Breast epithelium (tissue), 4 donors: ENCODE results near the gene TRAF7. TPM values are rescaled to one million over a fixed set of nuclear protein-coding genes. Genes with fewer than 3 reads are reported as not detected.
A peak's percentile ranks its signal among the peaks of the same experiment; 100 is the strongest.
"Not testable (repeated sequence)": the region's sequence is repeated elsewhere in the genome, so short reads cannot be mapped to it uniquely, and the experiment has no call there.

ENCODE experiments used
- DNase-seq, 2 donors: peaks; one replicate each; pipeline ENCODE4 v3.0.0-alpha.2; 2019; ENCODE audit warnings: low spot score in 2 of 2
- H3K27ac ChIP-seq, 2 donors: fragments of 200-600 bp; sonication (generic) in 1 of 2; one replicate each; pipeline ENCODE4 v1.5.1; 2016 to 2019; ENCODE audit warnings: mild to moderate bottlenecking in 1 of 2
- H3K27me3 ChIP-seq, 2 donors: fragments of 200-600 bp; sonication (generic) in 1 of 2; one replicate each; pipeline versions ENCODE4 v1.5.1 to v1.6.0; 2017 to 2019; ENCODE audit warnings: control low read depth in 1 of 2, mild to moderate bottlenecking in 1 of 2
- H3K36me3 ChIP-seq: fragments of 200-600 bp; one replicate; pipeline ENCODE4 v1.5.1; 2019
- H3K4me1 ChIP-seq, 2 donors: fragments of 200-600 bp; sonication (generic); one replicate each; pipeline ENCODE4 v1.5.1; 2016 to 2019; ENCODE audit warnings: control low read depth in 1 of 2
- H3K4me3 ChIP-seq, 3 donors: fragments of 200-600 bp; sonication (generic); 1 replicate in 2 of 3; 2 replicates in 1 of 3; pipeline ENCODE4 v1.5.1; 2016 to 2019; ENCODE audit warnings: mild to moderate bottlenecking in 3 of 3, moderate library complexity in 2 of 3
- H3K9me3 ChIP-seq, 2 donors: fragments of 200-600 bp; sonication (generic) in 1 of 2; one replicate each; pipeline ENCODE4 v1.5.1; 2016 to 2019; ENCODE audit warnings: control low read depth in 1 of 2
- POLR2A ChIP-seq: fragments of 450-650 bp; IDR thresholded peaks from one replicate; pipeline ENCODE4 v1.6.1; 2016; ENCODE audit warnings: antibody characterized with exemption, mild to moderate bottlenecking, moderate library complexity
- POLR2AphosphoS5 ChIP-seq, 3 donors: sonication (generic); formaldehyde crosslinking; IDR thresholded peaks; one replicate each; pipeline ENCODE4 v1.6.1; 2017; ENCODE audit warnings: antibody characterized with exemption in 3 of 3
- intact Hi-C: fragments of 100-400 bp; cut with DNase I; formaldehyde crosslinking; loops from one replicate; pipeline ENCODE4 v1.15.1; 2023; ENCODE audit warnings: low total_unique reads
- total RNA-seq, 3 donors: library from RNA; depleted of rRNA; stranded (reverse); fragments of >200 nt; gene quantifications; one replicate each; pipeline ENCODE4 v1.1.0, GENCODE V29; 2016
- TF ChIP-seq, protein P1 (sequence below), 3 donors: fragments of 450-650 bp; IDR thresholded peaks; one replicate each; pipeline ENCODE4 v1.5.1; 2016 to 2017; ENCODE audit warnings: antibody characterized with exemption in 3 of 3, mild to moderate bottlenecking in 3 of 3, moderate library complexity in 3 of 3

The TRAF7 gene
- total RNA-seq = 10 to 100 TPM; 28.4 to 35.4 (median 32.5) TPM

DNA sequence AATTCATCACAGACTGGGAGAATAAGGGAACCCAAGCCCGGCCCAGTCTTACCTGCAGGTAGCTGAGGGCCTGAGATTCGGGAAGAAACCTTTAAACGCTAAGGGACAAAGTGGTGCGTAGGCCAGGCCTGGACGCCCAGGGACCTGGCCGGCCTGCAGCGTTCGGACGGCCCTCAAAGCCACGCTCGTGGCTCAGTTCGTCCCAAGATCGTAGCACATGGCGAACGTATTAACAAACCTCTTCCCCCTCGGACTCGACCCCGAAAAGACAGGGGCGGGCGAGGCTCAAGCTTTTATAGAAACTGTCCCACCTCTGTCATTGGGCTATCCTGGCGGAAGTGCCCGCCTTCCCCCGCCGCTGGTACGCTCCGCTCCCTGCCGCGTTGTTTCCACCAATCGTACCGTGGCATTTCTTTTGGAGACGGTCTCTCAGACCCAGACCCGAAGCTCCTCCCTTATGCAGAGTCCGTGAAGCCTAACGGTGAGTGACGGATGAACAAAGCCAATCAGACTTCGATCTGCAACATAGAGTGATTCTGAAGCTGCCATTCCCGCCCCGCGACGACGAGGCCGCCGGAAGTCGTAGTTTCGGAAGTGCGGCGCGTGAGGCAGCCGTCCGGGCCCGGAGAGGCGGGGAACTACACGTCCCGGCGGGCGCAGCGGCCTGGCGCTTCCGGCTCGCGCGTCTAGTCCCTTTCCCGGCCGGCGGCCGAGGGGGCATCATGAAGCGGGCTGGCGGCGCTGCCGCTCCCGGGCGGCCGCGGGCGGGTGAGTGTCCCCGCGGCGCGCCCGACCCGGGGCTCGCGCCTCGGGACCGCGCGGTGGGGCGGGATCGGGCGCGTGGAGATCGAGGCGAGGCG, at the start of gene TRAF7:
TRAF7 (plus strand) TSS at position 692 of the 860 bp plus-strand sequence. CDS start 8,139 bp downstream, outside the sequence.
- intact Hi-C loops = no loop called here
- DNase-seq = peak; percentile 98 to 100

DNA sequence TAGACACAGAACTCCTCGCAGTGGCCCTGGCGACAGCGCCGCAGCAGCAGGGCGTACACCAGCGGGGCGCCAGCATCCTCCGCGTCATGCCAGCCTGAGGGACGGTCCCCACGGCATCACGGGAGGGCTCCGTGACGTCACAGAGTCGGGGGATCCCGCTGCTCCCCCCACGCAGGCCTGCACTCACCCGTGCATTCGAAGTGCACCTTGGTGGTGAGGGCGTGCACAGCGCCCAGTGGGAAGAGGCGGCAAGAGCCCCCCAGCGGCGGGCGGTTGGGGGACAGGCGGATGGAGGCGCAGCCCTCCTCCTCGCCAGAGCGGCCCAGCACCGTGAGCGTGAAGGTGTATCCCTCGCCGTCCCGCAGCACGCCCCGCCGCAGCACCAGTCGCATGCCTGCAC, 49.4 kb upstream of the TRAF7 start:
- H3K27me3 ChIP-seq, intact Hi-C loops, DNase-seq, H3K4me1 ChIP-seq, H3K27ac ChIP-seq, H3K9me3 ChIP-seq, H3K36me3 ChIP-seq, H3K4me3 ChIP-seq: not testable (repeated sequence)

More for the DNA sequence above, at the start of gene TRAF7:
- Histone ChIP-seq H3K4me3 (peak within 1 kb of the TSS; percentile 82 to 90 (median 89)), H3K9me3 (no peaks in the 10 kb centered on the region), H3K27ac (peak within 1 kb of the TSS; percentile 84 to 97), H3K36me3 (no peaks in the 10 kb centered on the region), H3K4me1 (peaks cover 51 to 61% of the 10 kb centered on the region in 2 donors), H3K27me3 (no peaks in the 10 kb centered on the region)
- TF ChIP-seq POLR2AphosphoS5 (IDR thresholded peaks at IDR 0.05) = peak; percentile 100
- TF ChIP-seq POLR2A = peak; percentile 99
- TF ChIP-seq, protein P1, sequence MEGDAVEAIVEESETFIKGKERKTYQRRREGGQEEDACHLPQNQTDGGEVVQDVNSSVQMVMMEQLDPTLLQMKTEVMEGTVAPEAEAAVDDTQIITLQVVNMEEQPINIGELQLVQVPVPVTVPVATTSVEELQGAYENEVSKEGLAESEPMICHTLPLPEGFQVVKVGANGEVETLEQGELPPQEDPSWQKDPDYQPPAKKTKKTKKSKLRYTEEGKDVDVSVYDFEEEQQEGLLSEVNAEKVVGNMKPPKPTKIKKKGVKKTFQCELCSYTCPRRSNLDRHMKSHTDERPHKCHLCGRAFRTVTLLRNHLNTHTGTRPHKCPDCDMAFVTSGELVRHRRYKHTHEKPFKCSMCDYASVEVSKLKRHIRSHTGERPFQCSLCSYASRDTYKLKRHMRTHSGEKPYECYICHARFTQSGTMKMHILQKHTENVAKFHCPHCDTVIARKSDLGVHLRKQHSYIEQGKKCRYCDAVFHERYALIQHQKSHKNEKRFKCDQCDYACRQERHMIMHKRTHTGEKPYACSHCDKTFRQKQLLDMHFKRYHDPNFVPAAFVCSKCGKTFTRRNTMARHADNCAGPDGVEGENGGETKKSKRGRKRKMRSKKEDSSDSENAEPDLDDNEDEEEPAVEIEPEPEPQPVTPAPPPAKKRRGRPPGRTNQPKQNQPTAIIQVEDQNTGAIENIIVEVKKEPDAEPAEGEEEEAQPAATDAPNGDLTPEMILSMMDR (IDR thresholded peaks at IDR 0.05) = peak in 2 of 3 donors; percentile 9 to 27

DNA sequence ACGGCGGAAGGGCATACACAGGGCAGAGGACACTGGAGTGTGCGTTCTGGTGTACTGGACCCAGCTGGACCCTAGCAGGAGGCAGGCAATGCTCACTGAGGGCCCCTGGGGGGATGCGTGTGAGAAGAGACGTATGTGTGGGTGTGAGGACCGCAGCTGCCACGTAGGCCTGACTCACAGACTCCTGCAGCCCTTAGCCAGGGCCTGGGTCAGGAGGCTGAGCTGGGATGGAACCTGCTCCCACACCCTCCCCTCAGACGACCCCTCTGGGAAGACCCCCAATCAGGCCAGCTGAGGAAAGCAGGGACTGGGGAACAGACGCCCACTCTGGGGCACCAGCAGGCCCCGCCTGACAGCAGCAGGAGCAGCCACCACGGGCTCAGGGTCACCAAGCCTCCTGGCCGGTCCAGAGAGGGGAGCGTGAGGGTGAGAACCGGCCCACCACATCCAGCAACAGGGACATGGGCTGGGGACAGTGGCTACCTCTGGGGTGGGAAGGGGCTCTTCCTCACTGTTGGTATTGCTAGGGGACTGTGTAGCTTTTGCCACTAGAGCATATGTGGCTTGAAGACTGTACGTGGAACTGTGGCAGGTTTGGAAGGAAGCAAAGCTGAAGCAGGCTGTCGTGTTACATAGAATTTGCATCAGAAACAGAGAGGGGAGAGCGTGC, 48.3 kb upstream of the TRAF7 start:
- H3K4me3 ChIP-seq, DNase-seq, intact Hi-C loops, H3K4me1 ChIP-seq, H3K36me3 ChIP-seq, H3K9me3 ChIP-seq, H3K27me3 ChIP-seq: not testable (repeated sequence)
- peak overlapping the region in 1 of 2 donors; percentile 32 for H3K27ac ChIP-seq

DNA sequence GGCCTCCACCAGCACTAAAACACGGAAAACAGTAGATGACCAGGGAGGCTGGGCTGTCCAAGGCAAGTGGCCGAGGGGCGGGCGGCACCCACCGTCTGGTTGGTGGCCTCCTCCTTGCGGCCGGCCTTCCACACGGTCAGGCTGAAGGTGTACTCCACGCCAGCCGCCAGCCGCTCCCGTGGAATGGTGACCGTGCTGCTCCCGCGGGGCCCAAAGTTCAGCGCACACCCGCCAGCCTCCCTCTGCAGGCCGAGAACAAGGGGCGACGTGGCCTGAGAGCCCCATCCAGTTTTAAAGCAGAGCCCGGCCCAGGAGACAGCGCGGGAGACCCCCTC, 47.8 kb upstream of the TRAF7 start:
- DNase-seq, H3K27me3 ChIP-seq, H3K9me3 ChIP-seq, H3K4me3 ChIP-seq, intact Hi-C loops, H3K4me1 ChIP-seq, H3K36me3 ChIP-seq, H3K27ac ChIP-seq: not testable (repeated sequence)

DNA sequence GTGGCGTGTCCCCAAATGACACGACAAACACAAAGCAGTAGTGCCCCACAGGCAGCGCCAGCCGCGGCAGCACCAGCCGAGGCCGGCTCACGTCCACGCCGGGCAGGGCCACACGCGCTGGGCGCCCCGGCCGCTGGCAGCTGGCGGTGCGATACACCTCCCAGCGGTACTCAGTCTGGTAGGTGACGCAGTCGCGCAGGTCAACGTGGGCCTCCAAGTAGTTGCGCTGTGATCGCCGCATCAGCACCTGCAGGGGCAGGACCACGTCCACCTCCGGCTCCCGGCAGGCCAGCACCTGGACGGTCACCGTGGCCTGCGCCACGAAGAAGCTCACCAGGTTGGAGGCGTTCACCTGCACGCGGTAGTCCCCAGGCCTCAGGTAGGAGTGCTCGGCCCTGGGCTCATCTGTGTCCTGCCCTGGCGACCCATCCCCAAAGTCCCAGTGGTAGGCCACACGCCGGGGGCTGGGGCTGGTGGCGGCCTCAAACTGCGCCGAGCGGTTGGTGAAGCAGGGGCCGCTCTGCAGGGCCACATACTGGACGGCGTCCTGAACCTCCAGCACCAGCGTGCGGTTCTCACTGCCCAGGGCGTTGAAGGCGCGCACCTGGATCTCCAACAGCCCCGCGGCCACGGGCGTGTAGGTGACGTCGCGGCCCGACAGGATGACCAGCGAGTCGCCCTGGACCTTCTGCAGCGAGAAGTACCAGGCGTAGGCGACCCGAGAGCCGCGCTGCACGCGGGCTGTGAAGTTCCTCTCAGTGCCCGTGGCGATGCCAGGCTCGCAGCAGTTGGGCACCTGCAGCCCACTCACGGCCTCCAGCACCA, 46.9 kb upstream of the TRAF7 start:
- DNase-seq, H3K27me3 ChIP-seq, H3K4me3 ChIP-seq, intact Hi-C loops, H3K27ac ChIP-seq, H3K4me1 ChIP-seq, H3K9me3 ChIP-seq, H3K36me3 ChIP-seq: not testable (repeated sequence)

DNA sequence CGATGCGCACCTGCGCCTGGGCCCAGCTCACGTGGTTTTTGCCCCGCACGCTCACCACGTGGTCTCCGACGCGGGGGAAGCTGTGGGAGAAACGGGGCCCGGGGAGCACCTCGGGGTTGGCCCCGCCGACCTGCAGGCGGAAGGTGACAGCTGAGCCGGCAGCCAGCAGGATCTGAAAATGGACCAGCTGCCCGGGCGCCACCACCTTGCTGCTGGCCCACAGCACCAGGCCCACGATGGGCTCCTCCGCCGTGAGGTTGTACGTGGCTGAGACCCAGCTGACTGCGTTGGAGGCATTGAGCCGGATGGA, 46.4 kb upstream of the TRAF7 start:
- intact Hi-C loops, H3K27me3 ChIP-seq, H3K9me3 ChIP-seq, H3K27ac ChIP-seq, H3K36me3 ChIP-seq, H3K4me1 ChIP-seq, H3K4me3 ChIP-seq, DNase-seq: not testable (repeated sequence)

DNA sequence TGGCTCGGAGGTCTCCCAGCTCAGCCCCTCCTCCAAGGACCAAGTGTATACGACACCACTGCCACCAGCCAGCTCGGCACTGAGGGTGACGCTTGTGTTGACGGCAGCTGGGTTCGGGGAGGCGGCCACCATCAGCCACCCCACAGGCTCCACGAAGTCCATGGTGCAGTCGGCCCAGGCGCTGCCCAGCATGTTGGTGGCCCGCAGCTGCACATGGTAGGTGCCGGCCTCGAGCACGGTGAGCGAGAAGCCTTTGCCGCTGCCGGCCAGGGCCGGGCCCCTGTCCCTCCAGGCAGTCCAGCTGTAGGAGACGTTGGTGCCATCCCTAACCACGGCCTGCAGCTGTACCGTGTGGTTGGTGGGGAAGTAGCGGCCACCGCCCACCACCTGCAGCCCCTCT, 45.7 kb upstream of the TRAF7 start:
- DNase-seq, intact Hi-C loops, H3K4me3 ChIP-seq, H3K4me1 ChIP-seq, H3K27me3 ChIP-seq, H3K9me3 ChIP-seq, H3K27ac ChIP-seq, H3K36me3 ChIP-seq: not testable (repeated sequence)

DNA sequence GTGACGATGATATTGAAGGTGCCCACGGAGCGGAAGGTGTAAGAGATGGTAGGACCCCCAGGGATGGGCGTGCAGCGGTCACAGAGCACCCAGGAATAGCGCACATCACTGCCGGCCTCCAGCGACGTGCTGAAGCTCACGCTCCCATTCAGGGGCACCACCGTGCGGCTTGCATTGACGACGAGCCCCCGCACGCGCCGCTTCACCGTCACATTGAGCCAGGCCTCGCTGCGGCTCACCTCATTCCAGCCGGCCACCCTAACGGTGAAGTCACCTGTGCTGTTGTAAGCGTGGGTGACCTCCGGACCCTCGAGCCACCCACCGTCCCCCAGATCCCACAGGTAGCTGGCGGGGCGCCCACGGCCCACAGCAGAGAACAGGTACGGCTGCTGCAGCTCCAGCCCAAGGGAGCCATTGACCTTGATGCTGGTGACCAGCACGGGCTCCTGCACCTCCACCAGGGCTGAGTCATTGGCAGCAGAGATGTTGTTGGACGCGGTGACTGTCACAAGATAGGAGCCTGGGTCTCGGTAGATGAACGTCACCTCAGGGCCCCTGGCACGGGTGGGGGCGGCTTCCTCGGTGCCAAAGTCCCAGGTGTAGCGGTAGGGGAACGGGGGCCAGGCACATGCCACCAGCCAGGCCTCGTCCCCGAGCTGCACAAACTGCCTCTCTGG, 45.1 kb upstream of the TRAF7 start:
- intact Hi-C loops, H3K9me3 ChIP-seq, H3K36me3 ChIP-seq, H3K4me1 ChIP-seq, H3K27ac ChIP-seq, DNase-seq, H3K4me3 ChIP-seq, H3K27me3 ChIP-seq: not testable (repeated sequence)

DNA sequence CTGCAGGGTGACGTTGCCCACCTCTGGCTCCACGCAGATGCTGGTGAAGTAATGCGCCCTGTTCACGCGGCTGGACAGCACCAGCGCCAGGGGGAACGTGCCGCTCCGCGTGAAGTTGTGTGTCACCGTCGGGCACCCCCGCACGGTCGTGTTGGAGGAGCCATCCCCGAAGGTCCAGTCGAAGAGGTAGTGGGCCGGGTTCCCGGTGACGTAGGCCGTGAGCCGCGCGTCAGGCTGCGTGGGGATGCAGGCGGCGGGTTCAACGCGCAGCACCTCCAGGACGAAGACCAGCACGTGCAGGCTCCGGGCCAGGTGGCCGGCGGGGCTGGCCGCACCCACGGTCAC, 44.6 kb upstream of the TRAF7 start:
- H3K27me3 ChIP-seq, H3K27ac ChIP-seq, H3K9me3 ChIP-seq, H3K36me3 ChIP-seq, intact Hi-C loops, H3K4me3 ChIP-seq, DNase-seq, H3K4me1 ChIP-seq: not testable (repeated sequence)

DNA sequence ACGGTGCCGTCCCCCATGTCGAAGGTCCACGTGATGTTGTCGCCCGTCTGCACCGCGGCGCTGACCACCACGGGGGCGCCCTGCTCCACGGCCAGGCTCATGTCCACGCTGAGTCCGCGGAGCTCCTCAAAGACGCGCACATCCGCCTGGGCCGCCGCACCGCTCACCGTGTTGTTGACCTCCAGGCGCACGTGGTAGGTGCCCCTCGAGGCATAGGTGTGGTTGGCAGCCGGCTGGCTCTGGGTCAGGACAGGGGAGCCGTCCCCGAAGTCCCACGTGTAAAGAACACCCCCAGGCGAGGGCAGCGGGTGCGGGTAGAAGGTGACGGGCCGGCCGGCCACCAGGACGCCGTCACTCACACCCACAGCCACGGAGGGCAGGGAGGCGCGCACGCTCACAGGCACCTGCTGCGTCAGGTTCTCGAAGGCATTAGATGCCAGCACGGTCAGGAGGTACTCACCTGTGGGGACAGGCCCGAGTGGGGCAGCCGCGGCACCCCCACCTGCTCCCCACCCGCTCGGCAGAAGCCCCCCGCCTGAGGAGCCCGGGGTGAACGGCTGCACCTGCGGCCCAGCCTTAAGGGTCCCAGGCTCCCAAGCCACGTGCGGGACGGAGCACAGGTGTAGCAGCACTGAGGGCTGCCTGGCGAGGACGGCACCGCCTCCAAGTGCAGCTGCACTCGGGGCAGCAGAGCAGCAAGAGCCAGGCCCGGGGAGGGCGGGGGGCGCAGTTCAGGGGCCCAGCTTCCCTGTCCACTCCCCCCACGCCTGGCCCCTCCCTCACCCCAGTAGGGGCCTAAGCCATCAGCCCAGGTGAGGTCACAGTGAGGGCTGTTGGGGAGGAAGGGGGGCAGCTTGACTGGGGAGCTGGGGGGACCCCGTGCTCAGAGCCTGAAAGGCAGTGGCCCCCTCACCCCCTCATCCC, 43.9 kb upstream of the TRAF7 start:
- DNase-seq, H3K4me1 ChIP-seq, H3K36me3 ChIP-seq, intact Hi-C loops, H3K27ac ChIP-seq, H3K4me3 ChIP-seq, H3K9me3 ChIP-seq, H3K27me3 ChIP-seq: not testable (repeated sequence)
